ENCODE results near the gene BRDT. TPM values are rescaled to one million over a fixed set of nuclear protein-coding genes. Genes with fewer than 3 reads are reported as not detected.

Gene BRDT
- total and polyA plus RNA-seq, 2 donors (not counting 3 experiments of a cell fraction or from before 2014, with no cell fraction given): not detected

DNA sequence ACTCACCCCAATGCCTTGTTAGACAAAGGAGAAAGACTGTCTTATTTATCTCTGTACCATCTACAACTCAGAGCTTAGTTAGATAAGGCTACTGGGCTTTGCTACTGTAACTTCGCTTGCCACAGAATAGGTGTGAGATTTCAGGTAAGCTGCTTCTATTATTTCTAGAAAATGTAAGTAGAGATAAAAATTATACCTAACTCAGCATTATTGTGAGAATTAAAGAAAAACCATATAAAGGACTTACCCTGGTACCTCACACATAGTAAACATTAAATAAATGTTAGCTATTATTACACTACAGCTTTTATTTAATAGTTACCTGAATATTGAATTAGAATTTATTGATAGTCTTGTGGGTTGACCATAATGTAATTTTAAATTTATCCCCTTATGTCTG lies 44.1 kb downstream of the BRDT start:
- dilution Hi-C loops (cut with MboI; ENCODE audit: extremely low pct_ligation_motif_present, low sequenced_read_pairs) (no loop called here), intact Hi-C loops (cut with micrococcal nuclease) (no loop called here)
- Histone ChIP-seq H3K9me1 (replicated peaks; ENCODE audit: control insufficient read depth, extremely low read depth, insufficient read depth, low read length) (no peaks in the 10 kb centered on the region), H3K36me3 (ENCODE audit: control insufficient read depth in 2 of 2, extremely low read depth in 1 of 2, insufficient read depth in 2 of 2, low read length in 2 of 2) (no peaks in the 10 kb centered on the region), H3K27ac (ENCODE audit: insufficient read depth, low read depth, low read length) (no peak overlapping the region), H3K9me3 (replicated peaks; ENCODE audit: control insufficient read depth, insufficient read depth, low read length) (no peaks in the 10 kb centered on the region), H3K9ac (replicated peaks; ENCODE audit: extremely low read depth, insufficient read depth, low read length) (no peak overlapping the region), H4K20me1 (replicated peaks; ENCODE audit: control insufficient read depth, extremely low read depth, insufficient read depth, low read length) (no peaks in the 10 kb centered on the region), H3K4me2 (ENCODE audit: insufficient read depth, low read length) (no peak overlapping the region), H3K4me3 (replicated peaks in 1 of 3; ENCODE audit: insufficient read depth in 1 of 3, low read depth in 1 of 3, low read length in 3 of 3) (no peak overlapping the region), H3K79me2 (ENCODE audit: control insufficient read depth, insufficient read depth, low read length) (no peaks in the 10 kb centered on the region), H2AFZ (ENCODE audit: low read depth, low read length) (no peak overlapping the region), H3K4me1 (ENCODE audit: control insufficient read depth, extremely low read depth, insufficient read depth, low read length) (no peaks in the 10 kb centered on the region), H3K27me3 (ENCODE audit: control insufficient read depth in 2 of 2, insufficient read depth in 2 of 2, low read length in 2 of 2) (no peaks in the 10 kb centered on the region)
- ChIA-PET CTCF (interaction anchor here (0.6 to 5.1 kb wide), 4 partner anchors 16 to 317 kb away, joined by 3 to 40 read pairs (median 6); no protein-coding TSS in a partner anchor), POLR2A (no interaction called here)
- BruUV-seq (replicated peaks): no TSS peak
- FAIRE-seq (no peak), DNase-seq (ENCODE audit: low read depth, low spot score) (no peak)
- no peak for TF ChIP-seq POLR2AphosphoS5 (IDR thresholded peaks at IDR 0.05; ENCODE audit: insufficient read depth, low read depth, low read length)
- no peak for TF ChIP-seq JUN (IDR thresholded peaks at IDR 0.05; ENCODE audit: borderline replicate concordance, insufficient read depth, insufficient read length, low read depth)
- TF ChIP-seq, protein P1, sequence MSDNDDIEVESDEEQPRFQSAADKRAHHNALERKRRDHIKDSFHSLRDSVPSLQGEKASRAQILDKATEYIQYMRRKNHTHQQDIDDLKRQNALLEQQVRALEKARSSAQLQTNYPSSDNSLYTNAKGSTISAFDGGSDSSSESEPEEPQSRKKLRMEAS (IDR thresholded peaks at IDR 0.05; ENCODE audit: insufficient read depth, insufficient read length): no peak
- TF ChIP-seq POLR2A (IDR thresholded peaks at IDR 0.05; ENCODE audit: low read depth, low read length): no peak
- TF ChIP-seq FOS (IDR thresholded peaks at IDR 0.05; ENCODE audit: borderline replicate concordance, insufficient read depth, low read length): no peak
- TF ChIP-seq CTCF (IDR thresholded peaks at IDR 0.05; ENCODE audit: extremely low read depth in 1 of 2, insufficient read depth in 1 of 2, low read depth in 1 of 2, low read length in 2 of 2): no peak
- no peak for TF ChIP-seq MYC (IDR thresholded peaks at IDR 0.05; ENCODE audit: low read depth, low read length)
- no peak for TF ChIP-seq EZH2 (IDR thresholded peaks at IDR 0.05; ENCODE audit: borderline replicate concordance, low read depth, low read length, severe bottlenecking)
- TF ChIP-seq GATA2 (IDR thresholded peaks at IDR 0.05; ENCODE audit: insufficient read depth, insufficient read length, low read depth, low read length): no peak

Measured in endothelial cell of umbilical vein (primary cell).